ENCODE results near the gene ZMYND19. TPM values are rescaled to one million over a fixed set of nuclear protein-coding genes. Genes with fewer than 3 reads are reported as not detected.

Gene ZMYND19
- total RNA-seq, 1 experiment from 2014 or later, result 79.2 TPM

Other genes with a start within 250 kb of the ZMYND19 start
- gene EXD3, start 167.3 kb downstream of the ZMYND19 start, total RNA-seq (2021), result 13.5 and 15.3 TPM in 2 replicates
- gene NOXA1, start 167.1 kb downstream of the ZMYND19 start, total RNA-seq (2021), result 1.8 and 2.0 TPM in 2 replicates
- gene ENTPD8, start 149.2 kb downstream of the ZMYND19 start, total RNA-seq (2021), result 0.77 and 0.90 TPM in 2 replicates
- 46.3 and 51.0 TPM in 2 replicates for gene NSMF, start 131.2 kb downstream of the ZMYND19 start, total RNA-seq (2021)
- 1.6 and 1.8 TPM in 2 replicates for gene PNPLA7, start 40.1 kb downstream of the ZMYND19 start, total RNA-seq (2021)
- 52.2 and 53.6 TPM in 2 replicates for gene MRPL41, start 38.6 kb downstream of the ZMYND19 start, total RNA-seq (2021)
- 49.2 and 51.3 TPM in 2 replicates for gene DPH7, start 11.6 kb downstream of the ZMYND19 start, total RNA-seq (2021)
- gene ARRDC1, start 15.2 kb upstream of the ZMYND19 start, total RNA-seq (2021), result 26.4 and 34.4 TPM in 2 replicates
- 112 and 121 TPM in 2 replicates for gene EHMT1, start 28.5 kb upstream of the ZMYND19 start, total RNA-seq (2021)

Data from H9 (cell line).